Type B pancreatic cell (in vitro differentiated cells): ENCODE data around the gene IGF2R. TPM values are rescaled to one million over a fixed set of nuclear protein-coding genes. Genes with fewer than 3 reads are reported as not detected.
A peak's percentile ranks its signal among the peaks of the same experiment; 100 is the strongest.

Source experiments
- DNase-seq: peaks from one replicate; pipeline ENCODE4 v3.0.0; 2021; ENCODE audit warnings: mixed read lengths; ENCODE audit not compliant: unreplicated experiment; ENCODE audit errors: extremely low spot score
- H3K27ac Mint-ChIP-seq: 2 replicates; pipeline ENCODE4 v1.8.0; 2021; ENCODE audit warnings: mild to moderate bottlenecking, mixed read lengths
- H3K27me3 Mint-ChIP-seq: 2 replicates; pipeline ENCODE4 v1.8.0; 2021; ENCODE audit warnings: mixed read lengths
- H3K36me3 Mint-ChIP-seq: 2 replicates; pipeline ENCODE4 v1.8.0; 2021; ENCODE audit warnings: mixed read lengths
- H3K4me1 Mint-ChIP-seq: one replicate; pipeline ENCODE4 v1.8.0; 2021; ENCODE audit warnings: mixed read lengths; ENCODE audit not compliant: unreplicated experiment
- H3K4me3 Mint-ChIP-seq: 2 replicates; pipeline ENCODE4 v1.8.0; 2021; ENCODE audit warnings: mild to moderate bottlenecking, mixed read lengths
- H3K9me3 Mint-ChIP-seq: 2 replicates; pipeline ENCODE4 v1.8.0; 2021; ENCODE audit warnings: mixed read lengths
- CTCF ChIP-seq: fragments of 200-600 bp; sonication (generic); conservative IDR thresholded peaks from 2 replicates; pipeline ENCODE4 v1.5.0; 2021; ENCODE audit warnings: antibody characterized with exemption, mild to moderate bottlenecking
- total RNA-seq: library from RNA; stranded (reverse); gene quantifications from 2 replicates; pipeline ENCODE4 v1.2.1, GENCODE V29; 2021; ENCODE audit warnings: low replicate concordance

IGF2R gene
- total RNA-seq, 1 donor from 2014 or later: 79.8 TPM

- Mint-ChIP-seq H3K27ac (peak overlapping the region; percentile 15), H3K4me3 (no peak overlapping the region), H3K4me1 (peaks cover 3% of the 10 kb centered on the region), H3K9me3 (no peaks in the 10 kb centered on the region), H3K36me3 (peaks cover 42% of the 10 kb centered on the region), H3K27me3 (no peaks in the 10 kb centered on the region)
- TF ChIP-seq CTCF: no peak
- DNase-seq: no peak
Observed at GRCh38 chr6:160036790-160037206, 67.9 kb downstream of the IGF2R start.

- Mint-ChIP-seq H3K4me3 (no peak overlapping the region), H3K27ac (peak overlapping the region; percentile 35), H3K4me1 (peaks cover 3% of the 10 kb centered on the region), H3K36me3 (peaks cover 36% of the 10 kb centered on the region), H3K9me3 (no peaks in the 10 kb centered on the region), H3K27me3 (no peaks in the 10 kb centered on the region)
- TF ChIP-seq CTCF: no peak
- no peak for DNase-seq
Observed at GRCh38 chr6:160038479-160038878, 69.6 kb downstream of the IGF2R start.

- no peak for DNase-seq
- Mint-ChIP-seq H3K9me3 (no peaks in the 10 kb centered on the region), H3K27ac (no peak overlapping the region), H3K36me3 (peaks cover 30% of the 10 kb centered on the region), H3K27me3 (no peaks in the 10 kb centered on the region), H3K4me1 (no peaks in the 10 kb centered on the region), H3K4me3 (no peak overlapping the region)
- TF ChIP-seq CTCF: no peak
Observed at GRCh38 chr6:160039441-160039840, 70.6 kb downstream of the IGF2R start.

GRCh38 chr6:160040055-160040454 is 71.2 kb downstream of the IGF2R start:
- no peak overlapping the region for H3K4me3 Mint-ChIP-seq
- H3K36me3 Mint-ChIP-seq: peaks cover 30% of the 10 kb centered on the region
- TF ChIP-seq CTCF: no peak
- H3K9me3 Mint-ChIP-seq: no peaks in the 10 kb centered on the region
- DNase-seq: no peak
- no peaks in the 10 kb centered on the region for H3K4me1 Mint-ChIP-seq
- no peaks in the 10 kb centered on the region for H3K27me3 Mint-ChIP-seq
- no peak overlapping the region for H3K27ac Mint-ChIP-seq

- no peaks in the 10 kb centered on the region for H3K4me1 Mint-ChIP-seq
- no peak for TF ChIP-seq CTCF
- H3K27ac Mint-ChIP-seq: no peak overlapping the region
- no peaks in the 10 kb centered on the region for H3K9me3 Mint-ChIP-seq
- DNase-seq: no peak
- H3K36me3 Mint-ChIP-seq: peaks cover 31% of the 10 kb centered on the region
- H3K27me3 Mint-ChIP-seq: no peaks in the 10 kb centered on the region
- H3K4me3 Mint-ChIP-seq: no peak overlapping the region
Observed at GRCh38 chr6:160040527-160041264, 71.8 kb downstream of the IGF2R start.
